ENCODE results near the gene ZFP36L2.

ZFP36L2 gene

GRCh38 chr2:43226558-43226954, at the start of gene ZFP36L2:
Gene ZFP36L2, minus strand, starts transcription at chr2:43226606. Its CDS starts 291 bp downstream, at chr2:43226315.
- DNase-seq (ENCODE audit: low read depth), result peak; percentile 97

DNA sequence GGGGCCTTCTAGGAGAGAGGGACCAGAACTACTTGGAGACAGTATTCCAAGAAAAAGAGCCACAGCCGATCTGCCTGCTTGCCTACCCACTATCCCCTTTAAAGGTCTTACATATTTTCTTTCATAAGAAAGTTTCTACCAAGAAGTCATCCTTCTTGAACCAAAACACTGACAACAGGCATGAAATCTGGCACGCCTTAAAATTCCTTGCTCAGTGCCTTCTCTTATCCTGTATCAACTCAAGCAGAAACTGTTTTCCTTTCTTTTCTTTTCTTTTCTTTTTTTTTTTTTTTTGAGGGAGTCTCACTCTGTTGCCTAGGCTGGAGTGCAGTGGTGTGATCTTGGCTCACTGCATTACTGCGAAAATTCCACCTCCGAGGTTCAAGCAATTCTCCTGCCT, 48.3 kb upstream of the ZFP36L2 start:
- DNase-seq (ENCODE audit: low read depth), result no peak

DNA sequence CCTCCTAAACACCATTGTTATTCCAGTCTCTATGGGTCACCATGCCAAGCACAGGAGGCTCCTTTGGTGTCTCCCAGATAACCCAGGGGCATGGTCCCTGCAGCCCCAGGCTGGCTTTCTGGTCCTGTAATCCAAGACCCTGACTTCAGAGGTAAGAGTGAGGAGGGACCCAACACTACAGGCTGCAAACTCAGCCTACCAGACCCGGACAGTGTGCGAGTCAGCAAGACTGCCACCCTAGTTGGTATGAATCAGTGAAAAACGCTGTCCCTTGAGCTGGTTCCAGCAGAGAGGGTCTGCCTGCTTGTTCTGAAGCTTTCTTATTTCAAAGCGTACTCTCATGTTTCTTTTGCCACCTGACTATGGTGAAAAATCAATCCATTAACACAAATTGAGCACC, 47.6 kb upstream of the ZFP36L2 start:
- no peak for DNase-seq (ENCODE audit: low read depth)

DNA sequence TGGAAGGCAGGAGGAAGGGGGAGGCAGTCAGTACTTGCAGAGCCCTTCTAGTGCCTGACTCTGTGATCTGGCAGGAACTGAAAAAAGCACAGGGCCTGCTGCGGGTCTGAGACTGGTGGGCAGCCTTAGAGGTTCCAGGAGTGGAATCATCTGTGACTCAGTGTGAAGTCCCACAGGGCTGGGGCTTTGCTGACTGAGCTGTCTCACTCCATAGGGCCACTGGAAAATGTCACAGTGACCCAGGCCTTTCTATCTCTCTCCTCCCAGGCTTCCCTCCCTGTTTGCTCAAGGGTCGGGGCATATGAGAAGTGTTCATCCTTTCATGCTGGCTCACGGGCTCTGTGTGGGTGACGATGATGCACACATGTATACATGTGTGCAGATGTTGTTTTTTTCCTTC, 47.1 kb upstream of the ZFP36L2 start:
- peak; percentile 6 for DNase-seq (ENCODE audit: low read depth)

DNA sequence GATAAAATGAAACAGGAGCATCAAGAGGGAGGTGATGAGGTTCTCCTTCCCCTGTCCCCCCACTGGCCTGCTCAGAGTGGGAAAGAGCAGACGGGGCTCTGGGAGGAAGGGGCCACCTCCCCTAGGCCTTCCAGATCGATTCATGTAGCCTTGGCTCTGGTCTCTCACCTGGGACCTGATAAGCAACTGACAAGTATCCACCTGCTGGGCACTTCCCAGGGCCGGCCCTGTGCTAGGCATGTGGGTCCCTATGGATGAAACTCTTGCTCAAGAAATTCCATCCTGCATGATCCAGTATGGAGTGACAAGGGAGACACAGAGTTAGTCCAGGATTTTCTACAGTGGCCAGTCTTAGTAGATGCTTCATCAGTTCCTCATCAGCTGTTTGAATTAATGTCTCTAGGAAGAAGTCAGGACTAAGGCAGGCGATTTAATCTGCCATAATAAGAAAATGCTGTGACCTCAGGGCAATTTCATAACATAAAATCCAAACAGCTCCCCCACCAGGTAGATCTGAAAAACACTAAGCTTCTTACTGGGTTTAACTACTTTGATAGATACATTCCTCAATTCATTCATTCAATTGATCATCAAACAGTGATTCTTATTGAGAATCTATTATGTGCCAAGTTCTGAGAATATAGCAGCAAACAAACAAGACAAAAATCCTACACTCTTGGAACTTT, 44.7 kb upstream of the ZFP36L2 start:
- DNase-seq (ENCODE audit: low read depth), result no peak

DNA sequence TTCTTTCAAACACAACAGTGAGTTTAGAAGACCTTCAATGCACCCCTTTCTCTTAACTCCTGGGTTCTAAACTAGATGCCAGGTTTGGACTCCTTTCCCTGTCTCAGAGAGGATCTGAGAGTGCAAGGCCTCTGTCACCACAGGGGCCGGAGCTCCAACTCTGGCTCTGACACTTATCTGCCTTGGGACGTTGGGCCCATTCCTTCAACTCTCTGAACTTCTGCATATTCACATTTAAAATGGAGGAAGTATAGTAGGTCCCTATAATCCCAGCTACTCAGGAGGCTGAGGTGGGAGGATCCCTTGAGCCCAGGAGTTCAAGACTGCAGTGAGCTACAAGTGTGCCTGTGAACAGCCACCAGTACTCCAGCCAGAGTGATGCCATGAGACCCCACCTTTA, 44.1 kb upstream of the ZFP36L2 start:
- no peak for DNase-seq (ENCODE audit: low read depth)

GRCh38 chr2:43269706-43270105, 43.3 kb upstream of the ZFP36L2 start:
- DNase-seq (ENCODE audit: low read depth), result peak; percentile 6

GRCh38 chr2:43269074-43269572, 42.7 kb upstream of the ZFP36L2 start:
- no peak for DNase-seq (ENCODE audit: low read depth)

- DNase-seq (ENCODE audit: low read depth), result no peak
These were observed 41.9 kb upstream of the ZFP36L2 start for GRCh38 chr2:43268066-43268953.

DNA sequence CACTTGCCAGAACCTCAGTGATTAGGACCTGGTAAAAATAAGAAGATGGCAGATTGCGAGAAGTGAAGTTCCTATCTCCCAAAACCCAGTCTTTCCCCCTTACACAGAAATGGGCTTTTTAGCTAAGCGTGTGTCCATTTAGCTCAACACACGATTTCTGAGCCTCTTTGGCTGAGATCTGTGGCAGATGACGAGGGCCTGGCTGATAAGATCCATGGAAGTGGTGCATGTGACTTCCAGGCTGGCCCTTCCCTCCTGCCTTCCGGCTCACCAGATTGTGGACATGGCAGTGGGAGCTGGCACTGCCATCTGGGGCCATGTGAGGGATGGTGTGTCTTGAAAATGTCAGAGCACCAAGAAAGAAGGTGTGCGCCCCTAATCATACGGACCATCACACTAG, 41.0 kb upstream of the ZFP36L2 start:
- no peak for DNase-seq (ENCODE audit: low read depth)

GRCh38 chr2:43266711-43267111, 40.3 kb upstream of the ZFP36L2 start:
- no peak for DNase-seq (ENCODE audit: low read depth)

DNA sequence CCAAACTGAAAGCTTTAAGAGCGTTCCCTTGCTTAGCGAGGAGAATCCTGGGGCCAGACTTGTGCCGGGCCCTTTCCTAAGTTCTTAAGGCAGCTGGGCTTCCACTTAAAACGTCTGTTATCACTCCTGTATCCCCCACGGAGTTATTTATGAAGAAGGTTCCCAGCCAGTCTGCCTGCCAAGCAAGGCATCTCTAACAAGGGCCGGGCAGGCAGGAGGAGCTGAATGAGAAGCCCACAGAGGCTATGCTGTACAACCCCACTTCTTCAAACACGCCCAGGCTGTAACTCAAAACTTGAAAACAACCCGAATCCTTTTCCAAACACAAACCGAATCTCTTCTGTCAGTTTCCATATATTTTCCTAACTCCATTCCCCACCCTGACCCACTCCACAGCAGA, 39.0 kb upstream of the ZFP36L2 start:
- DNase-seq (ENCODE audit: low read depth), result no peak

DNA sequence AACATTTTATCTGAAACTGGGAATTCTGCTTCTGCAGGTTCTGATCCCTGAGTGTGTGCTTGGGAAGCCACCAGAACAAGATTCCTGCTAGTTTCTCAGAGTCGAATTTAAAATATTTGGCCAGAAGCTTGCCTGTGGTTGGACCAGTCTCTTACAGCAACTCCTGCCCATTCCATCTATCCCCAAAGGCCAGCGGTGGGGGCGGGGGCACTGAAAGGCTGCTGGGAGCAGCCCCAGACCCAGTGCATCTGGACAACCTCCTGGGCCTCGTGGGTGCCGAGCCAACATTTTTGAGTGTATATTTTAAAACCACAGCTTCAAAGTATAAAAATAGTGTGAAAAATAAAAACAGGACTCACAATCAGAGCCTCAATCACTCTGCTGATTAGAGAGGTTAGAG, 38.6 kb upstream of the ZFP36L2 start:
- DNase-seq (ENCODE audit: low read depth), result no peak

- DNase-seq (ENCODE audit: low read depth), result no peak
These were observed 36.5 kb upstream of the ZFP36L2 start for GRCh38 chr2:43262951-43263350.

DNA sequence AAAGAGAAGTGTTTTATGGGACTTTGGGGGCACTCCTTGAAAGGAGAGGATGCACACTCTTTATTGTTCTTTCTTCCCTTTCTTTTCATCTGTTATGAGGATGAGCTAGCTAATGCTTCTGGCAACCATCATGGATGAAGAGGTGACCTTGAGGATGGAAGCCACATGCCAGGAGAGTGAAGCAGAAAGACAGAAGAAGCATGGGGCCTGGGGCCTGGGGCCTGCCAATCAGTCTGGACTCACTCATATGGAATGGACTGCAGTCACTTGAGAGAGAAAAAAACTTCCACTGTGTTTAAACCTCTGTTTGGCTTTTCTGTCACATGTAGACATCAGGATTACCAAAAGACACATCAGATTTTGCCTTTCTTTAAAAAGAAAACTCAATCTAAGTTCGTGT, 35.8 kb upstream of the ZFP36L2 start:
- DNase-seq (ENCODE audit: low read depth), result no peak

DNA sequence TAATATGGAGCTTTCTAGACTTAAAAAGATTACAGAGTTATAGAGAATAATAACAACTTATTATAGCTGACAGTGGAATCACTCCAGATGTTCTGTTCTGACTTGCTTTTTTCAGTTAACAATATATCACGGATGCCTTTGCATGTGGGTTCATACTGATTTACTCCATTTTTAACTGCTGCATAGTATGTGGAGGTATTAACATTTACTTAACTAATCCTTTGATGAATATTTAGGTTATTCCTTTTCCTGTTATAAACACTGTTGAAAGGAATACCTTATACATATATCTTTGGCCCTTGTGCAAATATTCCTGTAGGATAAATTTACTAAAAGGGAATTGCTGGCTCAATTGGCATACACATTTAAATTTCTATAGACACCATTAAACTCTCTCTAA, 33.1 kb upstream of the ZFP36L2 start:
- DNase-seq (ENCODE audit: low read depth), result no peak

- no peak for DNase-seq (ENCODE audit: low read depth)
These were observed 32.2 kb upstream of the ZFP36L2 start for GRCh38 chr2:43258547-43259156.

GRCh38 chr2:43255296-43255910, 29.0 kb upstream of the ZFP36L2 start:
- DNase-seq (ENCODE audit: low read depth), result no peak

DNA sequence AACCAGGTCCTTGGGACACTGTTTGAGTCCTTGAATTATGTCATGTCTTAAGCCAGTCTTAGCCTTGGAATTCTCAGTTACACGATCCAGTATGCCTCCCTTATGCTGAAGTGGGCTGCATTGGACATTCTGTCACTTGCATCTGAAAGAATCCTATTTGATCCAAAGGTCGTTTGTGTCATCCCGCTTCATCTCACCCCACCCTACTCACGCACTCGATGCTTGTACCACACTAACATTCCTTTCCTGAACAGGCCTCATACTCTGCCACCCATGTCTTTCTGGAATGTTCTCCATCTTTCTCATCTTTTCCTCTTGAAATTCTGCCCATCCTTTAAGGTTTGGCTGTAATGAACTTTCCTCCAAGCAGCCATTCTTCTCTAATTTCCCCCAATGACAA, 27.9 kb upstream of the ZFP36L2 start:
- no peak for DNase-seq (ENCODE audit: low read depth)

GRCh38 chr2:43251171-43251731, 24.8 kb upstream of the ZFP36L2 start:
- DNase-seq (ENCODE audit: low read depth), result no peak

GRCh38 chr2:43250015-43250414, 23.6 kb upstream of the ZFP36L2 start:
- DNase-seq (ENCODE audit: low read depth), result no peak

- no peak for DNase-seq (ENCODE audit: low read depth)
These were observed 22.2 kb upstream of the ZFP36L2 start for GRCh38 chr2:43248621-43249020.

All from activated T-cell treated with anti-CD3 and anti-CD28 coated beads for 48 hours (primary cell).